MM.1S (cell line): ENCODE data around the gene GLI1.
A peak's percentile ranks its signal among the peaks of the same experiment; 100 is the strongest.

ENCODE experiments used
- DNase-seq: peaks from one replicate; pipeline ENCODE4 v3.0.0-alpha.2; 2015
- H2AFZ ChIP-seq: fragments of 300-600 bp; sonication (generic); 2 replicates; pipeline ENCODE4 v1.6.0; 2016; ENCODE audit warnings: antibody characterized with exemption, low read length
- H3F3A ChIP-seq: fragments of 300-600 bp; sonication (generic); 2 replicates; pipeline ENCODE4 v1.6.1; 2016; ENCODE audit warnings: mild to moderate bottlenecking, antibody characterized with exemption, low read length, moderate library complexity, mixed read lengths; ENCODE audit not compliant: insufficient read depth
- H3K27ac ChIP-seq: fragments of 300-600 bp; sonication (generic); 2 replicates; pipeline ENCODE4 v1.5.1; 2016; ENCODE audit warnings: mild to moderate bottlenecking, low read length
- H3K27me3 ChIP-seq: fragments of 300-600 bp; sonication (generic); replicated peaks from 2 replicates; pipeline ENCODE4 v1.6.0; 2016; ENCODE audit warnings: low read length; ENCODE audit not compliant: insufficient read depth
- H3K36me3 ChIP-seq: fragments of 300-600 bp; sonication (generic); replicated peaks from 2 replicates; pipeline ENCODE4 v1.6.1; 2016; ENCODE audit warnings: mild to moderate bottlenecking, low read length, mixed read lengths; ENCODE audit not compliant: insufficient read depth
- H3K4me1 ChIP-seq: fragments of 300-600 bp; sonication (generic); 2 replicates; pipeline ENCODE4 v1.6.1; 2016; ENCODE audit warnings: low read length, mixed read lengths
- H3K4me2 ChIP-seq: fragments of 300-600 bp; sonication (generic); 2 replicates; pipeline ENCODE4 v1.6.0; 2016; ENCODE audit warnings: low read depth, low read length
- H3K4me3 ChIP-seq: fragments of 300-600 bp; sonication (generic); 2 replicates; pipeline ENCODE4 v1.5.1; 2016; ENCODE audit warnings: low read length, mixed read lengths
- H3K79me2 ChIP-seq: fragments of 300-600 bp; sonication (generic); 2 replicates; pipeline ENCODE4 v1.6.1; 2016; ENCODE audit warnings: mixed run types, low read length, mixed read lengths
- H3K9ac ChIP-seq: fragments of 300-600 bp; sonication (generic); 2 replicates; pipeline ENCODE4 v1.6.1; 2016; ENCODE audit warnings: low read length, mixed read lengths
- H3K9me2 ChIP-seq: fragments of 300-600 bp; sonication (generic); replicated peaks from 2 replicates; pipeline ENCODE4 v1.6.1; 2016; ENCODE audit warnings: mild to moderate bottlenecking, low read length, mixed read lengths; ENCODE audit not compliant: insufficient read depth
- H3K9me3 ChIP-seq: fragments of 300-600 bp; sonication (generic); replicated peaks from 2 replicates; pipeline ENCODE4 v1.6.1; 2016; ENCODE audit warnings: mild to moderate bottlenecking, low read length, mixed read lengths; ENCODE audit not compliant: insufficient read depth
- H4K20me1 ChIP-seq: fragments of 300-600 bp; sonication (generic); 2 replicates; pipeline ENCODE4 v1.6.1; 2016; ENCODE audit warnings: mild to moderate bottlenecking, low read length, moderate library complexity, mixed read lengths; ENCODE audit not compliant: insufficient read depth
- CTCF ChIP-seq: fragments of 300-600 bp; sonication (generic); IDR thresholded peaks from 2 replicates; pipeline ENCODE4 v1.5.1; 2016; ENCODE audit warnings: antibody characterized with exemption, low read length, mixed read lengths
- EZH2 ChIP-seq: fragments of 300-600 bp; sonication (generic); optimal IDR thresholded peaks from 2 replicates; pipeline ENCODE3; 2017; ENCODE audit warnings: low read depth, mild to moderate bottlenecking, antibody characterized with exemption, low read length, mixed read lengths
- EZH2phosphoT487 ChIP-seq: fragments of 300-600 bp; sonication (generic); IDR thresholded peaks from 2 replicates; pipeline ENCODE4 v1.6.1; 2018; ENCODE audit warnings: antibody characterized with exemption, low read length

The GLI1 gene

GRCh38 chr12:57460468-57460784 is 841 bp downstream of the GLI1 start:
- H3K4me3 ChIP-seq: peak overlapping the region; percentile 80
- peak overlapping the region; percentile 100; the same call in 1 of the 2 replicates for H3K4me2 ChIP-seq
- TF ChIP-seq EZH2: no peak
- no peak for TF ChIP-seq CTCF
- TF ChIP-seq EZH2phosphoT487: no peak
- DNase-seq: peak; percentile 10
- peaks cover 19% of the 10 kb centered on the region for H3K4me1 ChIP-seq
- H3K9ac ChIP-seq: no peak overlapping the region
- H3K9me3 ChIP-seq: no peaks in the 10 kb centered on the region
- peaks cover 9% of the 10 kb centered on the region for H3F3A ChIP-seq
- H3K36me3 ChIP-seq: no peaks in the 10 kb centered on the region
- no peak overlapping the region for H2AFZ ChIP-seq
- H3K9me2 ChIP-seq: no peaks in the 10 kb centered on the region
- H4K20me1 ChIP-seq: no peaks in the 10 kb centered on the region
- peaks cover 24% of the 10 kb centered on the region for H3K27me3 ChIP-seq
- no peak overlapping the region for H3K27ac ChIP-seq
- H3K79me2 ChIP-seq: no peaks in the 10 kb centered on the region

DNA sequence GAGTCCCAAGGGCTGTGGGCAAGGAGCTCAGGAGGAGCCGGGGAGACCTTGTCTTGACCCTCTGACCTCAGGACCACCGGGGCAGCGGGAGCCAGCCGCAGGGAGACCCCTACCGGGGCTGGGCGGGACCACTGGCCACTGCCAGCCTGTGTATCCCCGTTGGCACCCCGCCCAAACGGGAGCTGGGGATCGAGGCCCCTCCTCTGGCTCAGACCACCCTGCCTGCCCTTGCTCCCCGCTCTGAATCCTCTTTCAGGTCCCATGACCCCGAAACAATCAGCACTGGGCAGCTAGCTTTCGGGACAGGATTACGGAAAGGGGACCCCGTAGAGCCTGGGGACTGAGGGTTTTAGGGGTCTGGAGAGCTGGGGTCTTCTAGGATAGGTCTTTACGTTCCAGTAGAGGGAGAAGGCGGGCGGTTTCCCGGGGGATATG is 1.3 kb downstream of the GLI1 start:
- H3K9ac ChIP-seq: no peak overlapping the region
- no peaks in the 10 kb centered on the region for H4K20me1 ChIP-seq
- H3K9me3 ChIP-seq: no peaks in the 10 kb centered on the region
- DNase-seq: no peak
- peak overlapping the region; percentile 100 for H3K4me2 ChIP-seq
- H3K79me2 ChIP-seq: no peaks in the 10 kb centered on the region
- H3K27me3 ChIP-seq: peaks cover 28% of the 10 kb centered on the region
- H3K4me1 ChIP-seq: peaks cover 15% of the 10 kb centered on the region; the same call in 1 of the 2 replicates
- peaks cover 9% of the 10 kb centered on the region for H3F3A ChIP-seq
- H3K36me3 ChIP-seq: no peaks in the 10 kb centered on the region
- H3K4me3 ChIP-seq: peak overlapping the region; percentile 80
- no peaks in the 10 kb centered on the region for H3K9me2 ChIP-seq
- H2AFZ ChIP-seq: no peak overlapping the region
- no peak for TF ChIP-seq CTCF
- TF ChIP-seq EZH2phosphoT487: no peak
- no peak for TF ChIP-seq EZH2
- H3K27ac ChIP-seq: no peak overlapping the region

- H3K79me2 ChIP-seq: no peaks in the 10 kb centered on the region
- peak overlapping the region; percentile 36; the same call in 1 of the 2 replicates for H3K9ac ChIP-seq
- peak overlapping the region; percentile 64; the same call in 1 of the 2 replicates for H2AFZ ChIP-seq
- H3K27ac ChIP-seq: no peak overlapping the region
- peak overlapping the region; percentile 100 for H3K4me2 ChIP-seq
- H3K9me2 ChIP-seq: no peaks in the 10 kb centered on the region
- TF ChIP-seq CTCF (no peak), EZH2phosphoT487 (no peak), EZH2 (no peak)
- H3K4me1 ChIP-seq: peaks cover 15% of the 10 kb centered on the region; the same call in 1 of the 2 replicates
- peaks cover 34% of the 10 kb centered on the region for H3K27me3 ChIP-seq
- H4K20me1 ChIP-seq: no peaks in the 10 kb centered on the region
- no peak for DNase-seq
- H3K9me3 ChIP-seq: no peaks in the 10 kb centered on the region
- peaks cover 9% of the 10 kb centered on the region for H3F3A ChIP-seq
- H3K4me3 ChIP-seq: peak overlapping the region; percentile 80
- H3K36me3 ChIP-seq: no peaks in the 10 kb centered on the region
These were observed 1.8 kb downstream of the GLI1 start for GRCh38 chr12:57461276-57461916.
